SK-N-MC (cell line): Measurements from ENCODE around the gene GPC6.

Experiments
- DNase-seq: peaks from one replicate; pipeline ENCODE4 v3.0.0-alpha.2; 2011; ENCODE audit warnings: low read depth, low spot score
- H3K27ac ChIP-seq: fragments of 200-600 bp; sonication (generic); 2 replicates; pipeline ENCODE4 v1.5.1; 2016; ENCODE audit warnings: mixed run types
- H3K36me3 ChIP-seq: fragments of 200-600 bp; sonication (generic); 2 replicates; pipeline ENCODE4 v1.6.1; 2017; ENCODE audit warnings: antibody characterized with exemption, low read length, mixed read lengths; ENCODE audit not compliant: insufficient read depth
- H3K4me3 ChIP-seq: fragments of 200-600 bp; sonication (generic); 2 replicates; pipeline ENCODE4 v1.5.1; 2016
- H3K9ac ChIP-seq: fragments of 200-600 bp; sonication (generic); 2 replicates; pipeline ENCODE4 v1.8.0; 2017; ENCODE audit warnings: mixed run types, mixed read lengths; ENCODE audit not compliant: insufficient read length
- H3K9me3 ChIP-seq: fragments of 200-600 bp; sonication (generic); 2 replicates; pipeline ENCODE4 v1.6.1; 2017; ENCODE audit warnings: low read depth, mild to moderate bottlenecking, antibody characterized with exemption, low read length, moderate library complexity, mixed read lengths
- EZH2 ChIP-seq: fragments of 200-600 bp; sonication (generic); IDR thresholded peaks from one replicate; pipeline ENCODE4 v1.6.1; 2017; ENCODE audit warnings: antibody characterized with exemption
- FOXP2 ChIP-seq: optimal IDR thresholded peaks from 2 replicates; pipeline ENCODE3; 2011; ENCODE audit warnings: mild to moderate bottlenecking, moderate library complexity; ENCODE audit not compliant: insufficient read depth; ENCODE audit errors: extremely low read length, control extremely low read depth
- POLR2AphosphoS5 ChIP-seq: IDR thresholded peaks from 2 replicates; pipeline ENCODE4 v1.6.1; 2012; ENCODE audit warnings: mild to moderate bottlenecking, low read depth, low read length, borderline replicate concordance

GPC6 gene

GRCh38 chr13:93290503-93290902 is 63.9 kb downstream of the GPC6 start:
- Histone ChIP-seq H3K9me3 (no peaks in the 10 kb centered on the region), H3K9ac (no peak overlapping the region), H3K36me3 (no peaks in the 10 kb centered on the region), H3K4me3 (no peak overlapping the region), H3K27ac (peak overlapping the region; percentile 58; the same call in 1 of the 2 replicates)
- peak; percentile 39 for DNase-seq
- TF ChIP-seq POLR2AphosphoS5 (no peak), FOXP2 (no peak), EZH2 (no peak)

GRCh38 chr13:93292366-93292765 is 65.8 kb downstream of the GPC6 start:
- no peak for TF ChIP-seq FOXP2
- TF ChIP-seq POLR2AphosphoS5 = no peak
- TF ChIP-seq EZH2 = no peak
- Histone ChIP-seq H3K9ac (no peak overlapping the region), H3K36me3 (no peaks in the 10 kb centered on the region), H3K4me3 (no peak overlapping the region), H3K9me3 (no peaks in the 10 kb centered on the region), H3K27ac (0 out of 2 replicates have a peak overlapping the region, but pooled peaks have one; percentile 7)
- no peak for DNase-seq

GRCh38 chr13:93293710-93294109 is 67.1 kb downstream of the GPC6 start:
- no peak overlapping the region for H3K27ac ChIP-seq
- H3K4me3 ChIP-seq = no peak overlapping the region
- DNase-seq = no peak
- no peaks in the 10 kb centered on the region for H3K9me3 ChIP-seq
- TF ChIP-seq EZH2 (no peak), FOXP2 (no peak), POLR2AphosphoS5 (no peak)
- H3K9ac ChIP-seq = no peak overlapping the region
- no peaks in the 10 kb centered on the region for H3K36me3 ChIP-seq

- no peak for DNase-seq
- H3K9me3 ChIP-seq = no peaks in the 10 kb centered on the region
- H3K4me3 ChIP-seq = no peak overlapping the region
- H3K27ac ChIP-seq = no peak overlapping the region
- H3K36me3 ChIP-seq = no peaks in the 10 kb centered on the region
- H3K9ac ChIP-seq = no peak overlapping the region
- no peak for TF ChIP-seq POLR2AphosphoS5
- no peak for TF ChIP-seq FOXP2
- no peak for TF ChIP-seq EZH2
These were observed 70.0 kb downstream of the GPC6 start for GRCh38 chr13:93296584-93296983.

- TF ChIP-seq POLR2AphosphoS5 (no peak), FOXP2 (no peak), EZH2 (no peak)
- no peak overlapping the region for H3K4me3 ChIP-seq
- no peaks in the 10 kb centered on the region for H3K9me3 ChIP-seq
- H3K36me3 ChIP-seq = no peaks in the 10 kb centered on the region
- H3K27ac ChIP-seq = no peak overlapping the region
- DNase-seq = no peak
- H3K9ac ChIP-seq = no peak overlapping the region
These were observed 72.1 kb downstream of the GPC6 start for GRCh38 chr13:93298713-93299112.

- DNase-seq = no peak
- no peak for TF ChIP-seq EZH2
- TF ChIP-seq POLR2AphosphoS5 = no peak
- no peak for TF ChIP-seq FOXP2
- H3K9ac ChIP-seq = no peak overlapping the region
- H3K9me3 ChIP-seq = no peaks in the 10 kb centered on the region
- H3K36me3 ChIP-seq = no peaks in the 10 kb centered on the region
- H3K27ac ChIP-seq = no peak overlapping the region
- no peak overlapping the region for H3K4me3 ChIP-seq
These were observed 77.5 kb downstream of the GPC6 start for GRCh38 chr13:93304134-93304533.

GRCh38 chr13:93304868-93305613 is 78.4 kb downstream of the GPC6 start:
- H3K36me3 ChIP-seq = no peaks in the 10 kb centered on the region
- H3K9ac ChIP-seq = no peak overlapping the region
- no peak overlapping the region for H3K27ac ChIP-seq
- no peaks in the 10 kb centered on the region for H3K9me3 ChIP-seq
- no peak for DNase-seq
- TF ChIP-seq FOXP2 (no peak), EZH2 (no peak), POLR2AphosphoS5 (no peak)
- no peak overlapping the region for H3K4me3 ChIP-seq

GRCh38 chr13:93305886-93306285 is 79.3 kb downstream of the GPC6 start:
- DNase-seq = no peak
- H3K9me3 ChIP-seq = no peaks in the 10 kb centered on the region
- no peak overlapping the region for H3K9ac ChIP-seq
- no peak overlapping the region for H3K4me3 ChIP-seq
- H3K36me3 ChIP-seq = no peaks in the 10 kb centered on the region
- peak overlapping the region; percentile 4; the same call in 1 of the 2 replicates for H3K27ac ChIP-seq
- TF ChIP-seq POLR2AphosphoS5 (no peak), FOXP2 (no peak), EZH2 (no peak)

GRCh38 chr13:93307136-93307535 is 80.5 kb downstream of the GPC6 start:
- DNase-seq = no peak
- TF ChIP-seq EZH2 = no peak
- no peak for TF ChIP-seq FOXP2
- TF ChIP-seq POLR2AphosphoS5 = no peak
- no peak overlapping the region for H3K4me3 ChIP-seq
- no peaks in the 10 kb centered on the region for H3K9me3 ChIP-seq
- no peak overlapping the region for H3K9ac ChIP-seq
- H3K36me3 ChIP-seq = no peaks in the 10 kb centered on the region
- H3K27ac ChIP-seq = peak overlapping the region; percentile 18; the same call in 1 of the 2 replicates
